ENCODE results near the gene NAV2. TPM values are rescaled to one million over a fixed set of nuclear protein-coding genes. Genes with fewer than 3 reads are reported as not detected.

Gene NAV2
- total RNA-seq, 1 experiment from 2014 or later = 46.3 TPM

DNA sequence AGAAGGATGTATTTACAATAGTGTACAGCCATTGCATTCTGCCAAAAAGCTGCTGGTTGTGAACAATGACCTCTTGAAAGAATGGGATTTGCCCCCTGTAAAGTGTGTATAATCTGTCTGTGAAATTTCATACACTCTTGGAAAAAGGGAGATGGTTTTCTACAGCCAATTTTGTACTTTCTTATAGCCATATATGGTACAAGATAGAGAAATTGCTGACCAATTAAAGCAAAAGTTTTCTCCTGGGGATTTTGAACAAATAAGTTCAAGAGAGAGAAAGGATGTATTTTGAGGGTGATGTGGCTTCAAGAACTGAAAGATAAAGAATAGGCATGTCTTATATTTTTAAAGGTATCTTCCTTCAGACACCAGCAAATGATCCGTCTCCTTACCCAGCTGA lies 211.0 kb downstream of the NAV2 start:
- H2BK5ac ChIP-seq (ENCODE audit: insufficient read length, low read length) = no peak overlapping the region
- H3K9me3 Mint-ChIP-seq = no peaks in the 10 kb centered on the region
- H3K79me1 ChIP-seq (ENCODE audit: insufficient read depth, low read depth, low read length, poor library complexity, severe bottlenecking) = no peaks in the 10 kb centered on the region
- no peaks in the 10 kb centered on the region for H3K4me1 ChIP-seq (ENCODE audit: insufficient read depth, low read length)
- TF ChIP-seq, protein P1, sequence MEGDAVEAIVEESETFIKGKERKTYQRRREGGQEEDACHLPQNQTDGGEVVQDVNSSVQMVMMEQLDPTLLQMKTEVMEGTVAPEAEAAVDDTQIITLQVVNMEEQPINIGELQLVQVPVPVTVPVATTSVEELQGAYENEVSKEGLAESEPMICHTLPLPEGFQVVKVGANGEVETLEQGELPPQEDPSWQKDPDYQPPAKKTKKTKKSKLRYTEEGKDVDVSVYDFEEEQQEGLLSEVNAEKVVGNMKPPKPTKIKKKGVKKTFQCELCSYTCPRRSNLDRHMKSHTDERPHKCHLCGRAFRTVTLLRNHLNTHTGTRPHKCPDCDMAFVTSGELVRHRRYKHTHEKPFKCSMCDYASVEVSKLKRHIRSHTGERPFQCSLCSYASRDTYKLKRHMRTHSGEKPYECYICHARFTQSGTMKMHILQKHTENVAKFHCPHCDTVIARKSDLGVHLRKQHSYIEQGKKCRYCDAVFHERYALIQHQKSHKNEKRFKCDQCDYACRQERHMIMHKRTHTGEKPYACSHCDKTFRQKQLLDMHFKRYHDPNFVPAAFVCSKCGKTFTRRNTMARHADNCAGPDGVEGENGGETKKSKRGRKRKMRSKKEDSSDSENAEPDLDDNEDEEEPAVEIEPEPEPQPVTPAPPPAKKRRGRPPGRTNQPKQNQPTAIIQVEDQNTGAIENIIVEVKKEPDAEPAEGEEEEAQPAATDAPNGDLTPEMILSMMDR (conservative IDR thresholded peaks at IDR 0.05) = no peak
- H4K20me1 ChIP-seq (ENCODE audit: control insufficient read depth, insufficient read depth, insufficient read length) = no peaks in the 10 kb centered on the region
- no peak overlapping the region for H3K23ac ChIP-seq (ENCODE audit: insufficient read length, low read depth, low read length)
- H3K4me3 Mint-ChIP-seq = no peak overlapping the region
- H3K27ac Mint-ChIP-seq = no peak overlapping the region
- no peak overlapping the region for H3K14ac ChIP-seq (ENCODE audit: insufficient read depth, low read length)
- DNase-seq = no peak
- no peak overlapping the region for H3K9ac ChIP-seq (ENCODE audit: extremely low read depth, insufficient read length, low read length)
- H3K36me3 Mint-ChIP-seq (ENCODE audit: insufficient read depth in 1 of 3, low read depth in 3 of 3) = peaks cover 0 to 9% (median 6%) of the 10 kb centered on the region in 3 experiments; a peak in 3 of 7 replicates
- no peak overlapping the region for H4K91ac ChIP-seq (ENCODE audit: insufficient read length, low read depth, low read length)
- H2BK12ac ChIP-seq (ENCODE audit: insufficient read length, low read depth, low read length) = no peak overlapping the region
- H3K18ac ChIP-seq (ENCODE audit: insufficient read length, low read depth, low read length) = no peak overlapping the region
- no peaks in the 10 kb centered on the region for H3K27me3 Mint-ChIP-seq (ENCODE audit: low read depth)
- no peaks in the 10 kb centered on the region for H3K23me2 ChIP-seq (ENCODE audit: insufficient read length, low read depth, low read length, poor library complexity, severe bottlenecking)
- H4K5ac ChIP-seq (ENCODE audit: insufficient read length, low read depth, low read length) = no peak overlapping the region
- no peak overlapping the region for H3T11ph ChIP-seq (ENCODE audit: low read length)
- H3K27me3 ChIP-seq (ENCODE audit: insufficient read depth, low read length) = no peaks in the 10 kb centered on the region
- H3K9me3 ChIP-seq (ENCODE audit: control insufficient read depth, low read depth, low read length) = no peaks in the 10 kb centered on the region
- no peak overlapping the region for H2AFZ ChIP-seq (ENCODE audit: low read length)
- H2AK5ac ChIP-seq (ENCODE audit: insufficient read length, low read length) = no peak overlapping the region
- no peak overlapping the region for H3K56ac ChIP-seq (ENCODE audit: insufficient read length, low read depth, low read length)
- no CpG with 5 or more reads among the region's 1 CpG for WGBS (ENCODE audit: extremely low coverage, insufficient read length, low lambda C conversion rate)
- no peak overlapping the region for H2BK15ac ChIP-seq (ENCODE audit: low read depth, low read length)
- H3K4me2 ChIP-seq (ENCODE audit: insufficient read depth, insufficient read length, low read length) = no peak overlapping the region
- peaks cover 5 to 8% of the 10 kb centered on the region in 2 experiments; a peak in 3 of 4 replicates for H3K4me1 Mint-ChIP-seq
- H3K27ac ChIP-seq (ENCODE audit: insufficient read length, low read depth, low read length) = no peak overlapping the region
- H3K4ac ChIP-seq (ENCODE audit: low read depth, low read length) = no peak overlapping the region
- H3K79me2 ChIP-seq (ENCODE audit: insufficient read depth, low read length) = no peaks in the 10 kb centered on the region
- no peak overlapping the region for H4K8ac ChIP-seq (replicated peaks; ENCODE audit: insufficient read length, low read depth, low read length)
- no peak overlapping the region for H2BK120ac ChIP-seq (ENCODE audit: low read depth, low read length, poor library complexity, severe bottlenecking)
- no peak overlapping the region for H2BK20ac ChIP-seq (ENCODE audit: low read depth, low read length, poor library complexity, severe bottlenecking)
